ENCODE measurements around the gene INTS2. TPM values are rescaled to one million over a fixed set of nuclear protein-coding genes. Genes with fewer than 3 reads are reported as not detected.

Gene INTS2
- total RNA-seq, 1 experiment from 2014 or later: 18.1 TPM

GRCh38 chr17:61817452-61817851 is 110.3 kb downstream of the INTS2 start:
- no peak overlapping the region for H3K4me3 ChIP-seq (ENCODE audit: low read length)
- H3K9me3 ChIP-seq (ENCODE audit: low read length): no peaks in the 10 kb centered on the region
- no peaks in the 10 kb centered on the region for H3K4me1 ChIP-seq (ENCODE audit: insufficient read depth, low read length)
- DNase-seq (no peak), ATAC-seq (no peak)
- H3K4me2 ChIP-seq (ENCODE audit: low read length): no peak overlapping the region
- no peaks in the 10 kb centered on the region for H3K27me3 ChIP-seq (ENCODE audit: low read length)
- no TSS peak for BruUV-seq (replicated peaks)
- POLR2A ChIA-PET (ENCODE audit: unreplicated experiment): no interaction called here
- no peak for TF ChIP-seq CTCF (conservative IDR thresholded peaks at IDR 0.05; ENCODE audit: low read depth, low read length)
- H3K9ac ChIP-seq (ENCODE audit: low read length): no peak overlapping the region
- intact Hi-C loops (cut with micrococcal nuclease): no loop called here
- H3K9me2 ChIP-seq (replicated peaks; ENCODE audit: low read length): no peaks in the 10 kb centered on the region
- H2AFZ ChIP-seq (ENCODE audit: low read length): no peak overlapping the region
- CTCF ChIA-PET: no interaction called here
- H3F3A ChIP-seq (ENCODE audit: low read length, unreplicated experiment): no peaks in the 10 kb centered on the region
- no peaks in the 10 kb centered on the region for H4K20me1 ChIP-seq (ENCODE audit: low read length)
- no peaks in the 10 kb centered on the region for H3K79me2 ChIP-seq (ENCODE audit: low read length)
- H3K27ac ChIP-seq (ENCODE audit: low read length): no peak overlapping the region
- H3K36me3 ChIP-seq (ENCODE audit: low read depth, low read length): peaks cover 16% of the 10 kb centered on the region

DNA sequence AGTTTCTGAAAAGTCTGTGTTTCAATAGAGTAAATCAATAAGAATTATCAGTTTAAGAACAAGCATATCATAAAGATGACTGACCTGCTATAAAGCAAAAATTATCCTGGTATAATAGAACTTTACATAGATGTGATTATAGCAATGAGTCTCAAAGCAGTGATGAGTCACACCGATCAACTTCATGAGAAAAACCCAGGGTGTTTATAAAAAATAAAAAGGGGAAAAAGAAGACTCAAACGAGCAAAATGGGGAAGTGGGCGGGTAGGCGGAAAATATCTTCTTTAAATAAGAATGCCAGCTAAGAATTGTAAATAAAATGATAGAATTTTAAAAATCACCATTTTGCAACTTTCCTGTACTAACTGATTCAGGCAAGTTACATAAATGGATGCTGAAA is 111.2 kb downstream of the INTS2 start:
- no TSS peak for BruUV-seq (replicated peaks)
- Histone ChIP-seq H3K4me1 (ENCODE audit: insufficient read depth, low read length) (no peaks in the 10 kb centered on the region), H2AFZ (ENCODE audit: low read length) (no peak overlapping the region), H4K20me1 (ENCODE audit: low read length) (no peaks in the 10 kb centered on the region), H3K27me3 (ENCODE audit: low read length) (no peaks in the 10 kb centered on the region), H3K79me2 (ENCODE audit: low read length) (no peaks in the 10 kb centered on the region), H3K9me2 (replicated peaks; ENCODE audit: low read length) (no peaks in the 10 kb centered on the region), H3F3A (ENCODE audit: low read length, unreplicated experiment) (no peaks in the 10 kb centered on the region), H3K4me3 (ENCODE audit: low read length) (no peak overlapping the region), H3K27ac (ENCODE audit: low read length) (no peak overlapping the region), H3K36me3 (ENCODE audit: low read depth, low read length) (peaks cover 11% of the 10 kb centered on the region), H3K9ac (ENCODE audit: low read length) (no peak overlapping the region), H3K4me2 (ENCODE audit: low read length) (no peak overlapping the region), H3K9me3 (ENCODE audit: low read length) (no peaks in the 10 kb centered on the region)
- ATAC-seq: no peak
- no peak for TF ChIP-seq EZH2 (IDR thresholded peaks at IDR 0.05; ENCODE audit: low read length, unreplicated experiment)
- TF ChIP-seq EZH2phosphoT487 (IDR thresholded peaks at IDR 0.05; ENCODE audit: borderline replicate concordance, low read length): no peak
- no peak for TF ChIP-seq CTCF (conservative IDR thresholded peaks at IDR 0.05; ENCODE audit: low read depth, low read length)
- DNase-seq: no peak
- ChIA-PET CTCF (no interaction called here), POLR2A (ENCODE audit: unreplicated experiment) (no interaction called here)
- intact Hi-C loops (cut with micrococcal nuclease): no loop called here

DNA sequence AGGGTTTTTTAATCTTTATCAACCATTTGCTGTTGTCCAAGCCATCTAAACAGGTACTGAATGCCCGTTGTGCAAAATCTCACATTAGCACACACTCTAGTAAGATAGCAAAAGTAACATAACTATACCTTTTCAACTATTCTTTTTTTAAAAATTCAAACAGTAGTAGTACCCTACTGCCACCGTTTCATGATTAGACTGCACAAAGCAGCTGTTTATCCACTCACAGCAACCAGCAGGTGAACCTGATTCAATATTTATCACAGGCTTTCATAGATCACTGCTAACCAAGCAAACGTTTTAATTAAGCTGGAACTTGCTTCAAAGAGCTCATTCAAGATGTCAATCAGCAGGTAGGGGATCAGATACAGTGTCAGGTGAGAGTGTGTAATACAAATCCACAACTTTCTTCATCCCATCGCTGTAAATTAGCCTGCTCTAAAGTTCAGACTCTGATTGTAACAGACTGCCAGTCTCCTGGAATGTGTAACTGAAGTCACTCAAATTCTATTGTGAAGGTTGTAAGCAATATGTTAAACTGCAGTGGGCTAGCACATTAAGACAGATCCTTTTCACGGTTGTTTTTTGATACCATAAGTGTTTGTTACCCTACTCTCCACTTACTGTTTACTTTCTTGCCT is 111.8 kb downstream of the INTS2 start:
- DNase-seq (no peak), ATAC-seq (no peak)
- no peaks in the 10 kb centered on the region for H3K4me1 ChIP-seq (ENCODE audit: insufficient read depth, low read length)
- intact Hi-C loops (cut with micrococcal nuclease): no loop called here
- no peak overlapping the region for H3K27ac ChIP-seq (ENCODE audit: low read length)
- no peaks in the 10 kb centered on the region for H3K27me3 ChIP-seq (ENCODE audit: low read length)
- H3K79me2 ChIP-seq (ENCODE audit: low read length): no peaks in the 10 kb centered on the region
- no peaks in the 10 kb centered on the region for H3F3A ChIP-seq (ENCODE audit: low read length, unreplicated experiment)
- no peak overlapping the region for H3K9ac ChIP-seq (ENCODE audit: low read length)
- no peak overlapping the region for H3K4me3 ChIP-seq (ENCODE audit: low read length)
- no TSS peak for BruUV-seq (replicated peaks)
- TF ChIP-seq EZH2 (IDR thresholded peaks at IDR 0.05; ENCODE audit: low read length, unreplicated experiment): no peak
- no peak for TF ChIP-seq EZH2phosphoT487 (IDR thresholded peaks at IDR 0.05; ENCODE audit: borderline replicate concordance, low read length)
- no peak for TF ChIP-seq CTCF (conservative IDR thresholded peaks at IDR 0.05; ENCODE audit: low read depth, low read length)
- ChIA-PET CTCF (no interaction called here), POLR2A (ENCODE audit: unreplicated experiment) (no interaction called here)
- no peak overlapping the region for H3K4me2 ChIP-seq (ENCODE audit: low read length)
- no peaks in the 10 kb centered on the region for H3K9me2 ChIP-seq (replicated peaks; ENCODE audit: low read length)
- no peak overlapping the region for H2AFZ ChIP-seq (ENCODE audit: low read length)
- H3K36me3 ChIP-seq (ENCODE audit: low read depth, low read length): peaks cover 7% of the 10 kb centered on the region
- no peaks in the 10 kb centered on the region for H3K9me3 ChIP-seq (ENCODE audit: low read length)
- no peaks in the 10 kb centered on the region for H4K20me1 ChIP-seq (ENCODE audit: low read length)

Other genes starting within 250 kb of the INTS2 start
- 13.8 and 21.1 TPM in 2 replicates for gene BRIP1, start 64.5 kb downstream of the INTS2 start, total RNA-seq (2014; rRNA removed)
- gene MED13, start 137.3 kb upstream of the INTS2 start, total RNA-seq (2014; rRNA removed): 26.0 and 36.8 TPM in 2 replicates